ENCODE data around the gene NT5C1B.

The NT5C1B gene

DNA sequence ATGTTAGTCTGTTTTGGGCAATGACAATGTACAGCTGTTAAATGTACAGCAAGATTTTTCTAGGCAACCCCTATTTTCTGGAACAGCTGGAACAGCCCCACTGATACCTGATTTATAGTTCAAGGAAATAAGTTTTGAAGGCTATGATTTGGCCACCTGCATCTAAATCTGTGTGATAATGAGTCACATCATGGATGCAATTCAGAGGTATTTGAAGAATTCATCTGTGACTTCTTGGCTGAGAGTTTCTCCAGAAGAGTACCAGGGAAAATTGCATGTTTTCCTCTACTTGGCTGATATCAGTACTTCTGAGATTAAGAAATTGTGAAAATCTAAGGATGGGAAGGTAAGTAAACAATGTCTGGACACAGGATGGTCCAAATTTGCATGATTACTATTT lies 40.7 kb upstream of the NT5C1B start:
- Histone ChIP-seq H3K4me2 (ENCODE audit: low read length) (no peak overlapping the region), H3K36me3 (replicated peaks; ENCODE audit: low read depth, low read length) (no peaks in the 10 kb centered on the region), H3K27me3 (ENCODE audit: low read depth, low read length) (no peaks in the 10 kb centered on the region), H3K79me2 (ENCODE audit: low read length) (no peaks in the 10 kb centered on the region), H4K20me1 (ENCODE audit: insufficient read depth, low read length) (no peaks in the 10 kb centered on the region), H2AFZ (ENCODE audit: low read depth, low read length) (no peak overlapping the region), H3K4me3 (ENCODE audit: low read length) (no peak overlapping the region), H3K9me3 (ENCODE audit: insufficient read depth, low read length) (no peaks in the 10 kb centered on the region), H3K4me1 (ENCODE audit: low read length) (no peaks in the 10 kb centered on the region), H3K9ac (ENCODE audit: low read length) (no peak overlapping the region), H3K27ac (ENCODE audit: low read length) (no peak overlapping the region)
- TF ChIP-seq, protein P1, sequence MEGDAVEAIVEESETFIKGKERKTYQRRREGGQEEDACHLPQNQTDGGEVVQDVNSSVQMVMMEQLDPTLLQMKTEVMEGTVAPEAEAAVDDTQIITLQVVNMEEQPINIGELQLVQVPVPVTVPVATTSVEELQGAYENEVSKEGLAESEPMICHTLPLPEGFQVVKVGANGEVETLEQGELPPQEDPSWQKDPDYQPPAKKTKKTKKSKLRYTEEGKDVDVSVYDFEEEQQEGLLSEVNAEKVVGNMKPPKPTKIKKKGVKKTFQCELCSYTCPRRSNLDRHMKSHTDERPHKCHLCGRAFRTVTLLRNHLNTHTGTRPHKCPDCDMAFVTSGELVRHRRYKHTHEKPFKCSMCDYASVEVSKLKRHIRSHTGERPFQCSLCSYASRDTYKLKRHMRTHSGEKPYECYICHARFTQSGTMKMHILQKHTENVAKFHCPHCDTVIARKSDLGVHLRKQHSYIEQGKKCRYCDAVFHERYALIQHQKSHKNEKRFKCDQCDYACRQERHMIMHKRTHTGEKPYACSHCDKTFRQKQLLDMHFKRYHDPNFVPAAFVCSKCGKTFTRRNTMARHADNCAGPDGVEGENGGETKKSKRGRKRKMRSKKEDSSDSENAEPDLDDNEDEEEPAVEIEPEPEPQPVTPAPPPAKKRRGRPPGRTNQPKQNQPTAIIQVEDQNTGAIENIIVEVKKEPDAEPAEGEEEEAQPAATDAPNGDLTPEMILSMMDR (IDR thresholded peaks at IDR 0.05; ENCODE audit: low read depth, low read length): no peak
- no peak for TF ChIP-seq EZH2phosphoT487 (IDR thresholded peaks at IDR 0.05; ENCODE audit: low read depth)

DNA sequence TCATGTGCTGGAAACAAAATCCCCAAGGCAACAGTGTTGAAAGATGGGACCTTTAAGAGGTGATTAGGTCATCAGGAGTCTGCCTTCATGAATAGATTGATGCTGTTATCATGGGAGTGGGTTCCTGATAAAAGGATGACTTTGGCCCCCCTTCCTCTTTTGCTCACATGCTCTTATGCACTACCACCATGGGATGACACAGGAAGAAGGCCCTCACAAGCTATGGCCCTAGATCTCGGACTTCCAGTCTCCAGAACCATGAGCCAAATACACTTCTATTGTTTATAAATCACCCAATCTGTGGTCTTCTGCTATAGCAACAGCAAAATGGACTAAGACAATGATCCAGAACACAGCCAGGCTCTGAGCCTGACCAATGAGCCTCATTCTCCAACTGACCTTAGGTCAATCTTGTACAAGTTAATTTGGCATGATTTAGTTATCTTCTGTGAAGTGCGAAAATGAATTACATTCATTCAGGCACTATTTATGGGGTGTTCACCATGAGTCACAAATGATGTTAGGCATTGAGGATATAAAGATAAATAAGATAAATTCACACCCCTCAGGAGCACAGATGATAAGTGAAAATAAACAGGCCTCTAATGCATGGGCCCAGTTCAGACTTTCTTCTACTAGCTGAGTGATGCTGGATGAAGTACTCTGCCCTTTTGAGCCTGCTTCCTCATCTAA lies 37.7 kb upstream of the NT5C1B start:
- no peaks in the 10 kb centered on the region for H4K20me1 ChIP-seq (ENCODE audit: insufficient read depth, low read length)
- H3K4me2 ChIP-seq (ENCODE audit: low read length): no peak overlapping the region
- no peaks in the 10 kb centered on the region for H3K27me3 ChIP-seq (ENCODE audit: low read depth, low read length)
- H3K36me3 ChIP-seq (replicated peaks; ENCODE audit: low read depth, low read length): no peaks in the 10 kb centered on the region
- no peaks in the 10 kb centered on the region for H3K4me1 ChIP-seq (ENCODE audit: low read length)
- no peak overlapping the region for H3K4me3 ChIP-seq (ENCODE audit: low read length)
- H3K9me3 ChIP-seq (ENCODE audit: insufficient read depth, low read length): no peaks in the 10 kb centered on the region
- no peak overlapping the region for H3K9ac ChIP-seq (ENCODE audit: low read length)
- H3K27ac ChIP-seq (ENCODE audit: low read length): no peak overlapping the region
- H2AFZ ChIP-seq (ENCODE audit: low read depth, low read length): no peak overlapping the region
- no peak for TF ChIP-seq EZH2phosphoT487 (IDR thresholded peaks at IDR 0.05; ENCODE audit: low read depth)
- TF ChIP-seq, protein P1 (IDR thresholded peaks at IDR 0.05; ENCODE audit: low read depth, low read length): no peak
- H3K79me2 ChIP-seq (ENCODE audit: low read length): no peaks in the 10 kb centered on the region

DNA sequence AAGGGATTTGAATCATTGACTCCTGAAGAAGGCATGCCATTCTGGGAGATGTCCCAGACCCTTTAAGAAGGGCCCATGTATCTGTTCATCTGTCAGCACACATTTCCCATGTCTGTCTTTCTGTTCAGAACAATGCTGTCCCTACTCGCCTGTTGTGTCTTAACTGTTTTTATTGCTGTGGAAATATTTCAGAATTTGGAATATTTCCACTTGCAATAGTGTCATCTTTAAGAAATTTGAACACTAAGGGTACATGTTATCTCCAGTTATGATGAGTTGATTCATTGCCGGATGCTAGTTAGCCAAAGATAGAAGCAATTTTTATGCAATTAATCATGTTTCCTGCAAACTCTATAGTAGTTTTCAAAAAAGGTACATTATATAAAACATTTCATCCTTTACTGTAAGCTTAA lies 36.9 kb upstream of the NT5C1B start:
- no peaks in the 10 kb centered on the region for H4K20me1 ChIP-seq (ENCODE audit: insufficient read depth, low read length)
- no peaks in the 10 kb centered on the region for H3K9me3 ChIP-seq (ENCODE audit: insufficient read depth, low read length)
- H3K36me3 ChIP-seq (replicated peaks; ENCODE audit: low read depth, low read length): no peaks in the 10 kb centered on the region
- no peak overlapping the region for H2AFZ ChIP-seq (ENCODE audit: low read depth, low read length)
- no peak overlapping the region for H3K9ac ChIP-seq (ENCODE audit: low read length)
- no peak overlapping the region for H3K27ac ChIP-seq (ENCODE audit: low read length)
- TF ChIP-seq, protein P1 (IDR thresholded peaks at IDR 0.05; ENCODE audit: low read depth, low read length): no peak
- no peak for TF ChIP-seq EZH2phosphoT487 (IDR thresholded peaks at IDR 0.05; ENCODE audit: low read depth)
- H3K4me2 ChIP-seq (ENCODE audit: low read length): no peak overlapping the region
- H3K4me3 ChIP-seq (ENCODE audit: low read length): no peak overlapping the region
- no peaks in the 10 kb centered on the region for H3K27me3 ChIP-seq (ENCODE audit: low read depth, low read length)
- no peaks in the 10 kb centered on the region for H3K4me1 ChIP-seq (ENCODE audit: low read length)
- H3K79me2 ChIP-seq (ENCODE audit: low read length): no peaks in the 10 kb centered on the region

DNA sequence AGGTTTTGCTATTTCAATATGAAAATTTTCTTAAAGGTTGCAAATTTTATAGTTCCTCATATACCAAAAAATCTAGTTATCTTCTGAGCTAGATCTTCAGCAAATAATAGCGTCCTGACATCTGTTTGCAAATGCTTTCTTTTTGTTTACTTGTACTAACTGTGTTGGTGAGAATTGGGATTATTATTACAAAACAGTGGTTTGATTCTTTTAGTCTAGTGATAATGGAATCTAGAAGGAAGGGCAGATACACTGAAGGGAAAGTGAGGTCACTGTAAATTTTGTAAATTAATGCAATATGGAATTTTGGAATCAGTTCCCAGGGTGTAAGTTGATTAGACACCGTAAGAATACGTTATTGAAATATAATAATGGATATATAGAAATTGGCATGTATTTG lies 36.2 kb upstream of the NT5C1B start:
- H3K79me2 ChIP-seq (ENCODE audit: low read length): no peaks in the 10 kb centered on the region
- H3K36me3 ChIP-seq (replicated peaks; ENCODE audit: low read depth, low read length): no peaks in the 10 kb centered on the region
- no peak overlapping the region for H2AFZ ChIP-seq (ENCODE audit: low read depth, low read length)
- TF ChIP-seq EZH2phosphoT487 (IDR thresholded peaks at IDR 0.05; ENCODE audit: low read depth): no peak
- TF ChIP-seq, protein P1 (IDR thresholded peaks at IDR 0.05; ENCODE audit: low read depth, low read length): no peak
- no peaks in the 10 kb centered on the region for H3K4me1 ChIP-seq (ENCODE audit: low read length)
- H3K4me3 ChIP-seq (ENCODE audit: low read length): no peak overlapping the region
- H4K20me1 ChIP-seq (ENCODE audit: insufficient read depth, low read length): no peaks in the 10 kb centered on the region
- no peaks in the 10 kb centered on the region for H3K27me3 ChIP-seq (ENCODE audit: low read depth, low read length)
- no peak overlapping the region for H3K9ac ChIP-seq (ENCODE audit: low read length)
- H3K9me3 ChIP-seq (ENCODE audit: insufficient read depth, low read length): no peaks in the 10 kb centered on the region
- H3K4me2 ChIP-seq (ENCODE audit: low read length): no peak overlapping the region
- no peak overlapping the region for H3K27ac ChIP-seq (ENCODE audit: low read length)
